ENCODE results near the gene POT1.

- no peak for TF ChIP-seq POLR2AphosphoS5 (IDR thresholded peaks at IDR 0.05; ENCODE audit: low read depth)
- no peak for TF ChIP-seq CTCF (conservative IDR thresholded peaks at IDR 0.05; ENCODE audit: low read depth in 2 of 2)
- no peak for TF ChIP-seq CREB1 (CRISPR knock-in tag; IDR thresholded peaks at IDR 0.05; ENCODE audit: low read depth)
- no peak for TF ChIP-seq EZH2phosphoT487 (IDR thresholded peaks at IDR 0.05; ENCODE audit: unreplicated experiment)
- TF ChIP-seq ETS1 (IDR thresholded peaks at IDR 0.05) = no peak
- TF ChIP-seq REST (IDR thresholded peaks at IDR 0.05; ENCODE audit: unreplicated experiment) = no peak
- no peak for TF ChIP-seq EZH2 (IDR thresholded peaks at IDR 0.05; ENCODE audit: low read depth, unreplicated experiment)
- no peak for TF ChIP-seq ZNF331 (CRISPR knock-in tag; IDR thresholded peaks at IDR 0.05; ENCODE audit: low read depth)
Measured at GRCh38 chr7:124938128-124938527, 8.5 kb upstream of the POT1 start.

Measured in GM23338 (cell line).